Measurements from ENCODE around the gene NLRP1. TPM values are rescaled to one million over a fixed set of nuclear protein-coding genes. Genes with fewer than 3 reads are reported as not detected.
A peak's percentile ranks its signal among the peaks of the same experiment; 100 is the strongest.

The NLRP1 gene
- total and polyA plus RNA-seq, 10 of the 15 experiments (the other 5 are each of a cell fraction or from before 2014, with no cell fraction given), result 2.8 to 21.8 (median 11.9) TPM

DNA sequence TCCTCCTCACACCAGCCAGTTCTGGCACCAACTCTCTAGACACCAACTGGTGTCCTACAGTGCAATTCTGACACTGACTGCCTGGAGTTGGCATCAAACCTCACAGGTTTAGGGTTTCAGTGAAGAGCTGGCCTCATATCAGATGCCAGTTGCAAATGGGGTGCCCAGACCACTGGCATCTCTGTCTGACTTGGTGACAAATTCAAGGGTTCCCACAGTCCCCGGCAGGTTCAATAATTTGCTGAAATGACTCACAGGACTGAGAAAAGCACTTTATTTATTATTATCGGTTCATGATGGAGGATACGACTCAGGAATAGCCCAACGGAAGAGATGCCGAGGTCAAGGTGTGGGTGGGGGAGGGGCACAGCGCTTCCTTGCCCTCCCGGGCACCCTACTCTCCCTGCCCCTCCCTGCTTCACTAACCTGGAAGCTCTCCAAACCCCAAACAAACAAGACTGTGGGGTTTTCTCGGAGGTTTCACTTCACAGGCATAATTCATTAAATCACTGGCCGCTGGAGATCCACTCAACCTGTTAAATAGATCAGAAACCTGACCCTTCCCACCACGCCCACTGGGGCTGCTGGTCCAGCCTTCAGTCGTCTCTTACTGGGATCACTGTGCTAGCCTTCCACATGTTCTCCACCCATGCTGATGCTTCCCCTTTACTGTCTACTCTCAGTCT, 1.7 kb upstream of the NLRP1 start (continued):
- TF ChIP-seq BRCA1 (IDR thresholded peaks at IDR 0.05; ENCODE audit: low read depth, low read length), result no peak
- no peak for TF ChIP-seq KLF5 (IDR thresholded peaks at IDR 0.05; ENCODE audit: partially characterized antibody)
- no peak for TF ChIP-seq NRF1 (conservative IDR thresholded peaks at IDR 0.05; ENCODE audit: low read depth, low read length)
- TF ChIP-seq SMAD5 (IDR thresholded peaks at IDR 0.05; ENCODE audit: low read depth), result no peak
- TF ChIP-seq PAX5 (IDR thresholded peaks at IDR 0.05; ENCODE audit: borderline replicate concordance, low read depth, low read length), result peak; percentile 42; the same call in 1 of the 2 replicates
- TF ChIP-seq, protein P1, sequence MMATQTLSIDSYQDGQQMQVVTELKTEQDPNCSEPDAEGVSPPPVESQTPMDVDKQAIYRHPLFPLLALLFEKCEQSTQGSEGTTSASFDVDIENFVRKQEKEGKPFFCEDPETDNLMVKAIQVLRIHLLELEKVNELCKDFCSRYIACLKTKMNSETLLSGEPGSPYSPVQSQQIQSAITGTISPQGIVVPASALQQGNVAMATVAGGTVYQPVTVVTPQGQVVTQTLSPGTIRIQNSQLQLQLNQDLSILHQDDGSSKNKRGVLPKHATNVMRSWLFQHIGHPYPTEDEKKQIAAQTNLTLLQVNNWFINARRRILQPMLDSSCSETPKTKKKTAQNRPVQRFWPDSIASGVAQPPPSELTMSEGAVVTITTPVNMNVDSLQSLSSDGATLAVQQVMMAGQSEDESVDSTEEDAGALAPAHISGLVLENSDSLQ (IDR thresholded peaks at IDR 0.05), result no peak
- TF ChIP-seq MTA3 (IDR thresholded peaks at IDR 0.05; ENCODE audit: borderline replicate concordance, low read length), result 0 out of 2 replicates have a peak, but pooled peaks have one; percentile 30
- no peak for TF ChIP-seq BCL11A (IDR thresholded peaks at IDR 0.05; ENCODE audit: low read depth, low read length)
- TF ChIP-seq CTCF (IDR thresholded peaks at IDR 0.05 in 2 of 3, conservative IDR thresholded peaks at IDR 0.05 in 1 of 3; ENCODE audit: control insufficient read depth in 2 of 3, extremely low read depth in 1 of 3, insufficient read depth in 1 of 3, low read depth in 3 of 3, low read length in 3 of 3), result no peak
- TF ChIP-seq FOS (IDR thresholded peaks at IDR 0.05; ENCODE audit: borderline replicate concordance, extremely low read depth, insufficient read length), result no peak
- no peak for TF ChIP-seq HCFC1 (IDR thresholded peaks at IDR 0.05; ENCODE audit: low read length)
- peak; percentile 15; the same call in 1 of the 2 replicates for TF ChIP-seq IRF4 (IDR thresholded peaks at IDR 0.05; ENCODE audit: low read depth, low read length)
- TF ChIP-seq RELA (IDR thresholded peaks at IDR 0.05; ENCODE audit: borderline replicate concordance, partially characterized antibody), result no peak
- no peak for TF ChIP-seq GABPA (IDR thresholded peaks at IDR 0.05; ENCODE audit: low read depth)
- TF ChIP-seq POLR2AphosphoS2 (IDR thresholded peaks at IDR 0.05; ENCODE audit: low read depth, low read length), result no peak
- peak; percentile 30 to 49; a peak in 3 of 4 replicates for TF ChIP-seq IKZF2 (IDR thresholded peaks at IDR 0.05)
- TF ChIP-seq DPF2 (IDR thresholded peaks at IDR 0.05), result no peak
- TF ChIP-seq, protein P2, sequence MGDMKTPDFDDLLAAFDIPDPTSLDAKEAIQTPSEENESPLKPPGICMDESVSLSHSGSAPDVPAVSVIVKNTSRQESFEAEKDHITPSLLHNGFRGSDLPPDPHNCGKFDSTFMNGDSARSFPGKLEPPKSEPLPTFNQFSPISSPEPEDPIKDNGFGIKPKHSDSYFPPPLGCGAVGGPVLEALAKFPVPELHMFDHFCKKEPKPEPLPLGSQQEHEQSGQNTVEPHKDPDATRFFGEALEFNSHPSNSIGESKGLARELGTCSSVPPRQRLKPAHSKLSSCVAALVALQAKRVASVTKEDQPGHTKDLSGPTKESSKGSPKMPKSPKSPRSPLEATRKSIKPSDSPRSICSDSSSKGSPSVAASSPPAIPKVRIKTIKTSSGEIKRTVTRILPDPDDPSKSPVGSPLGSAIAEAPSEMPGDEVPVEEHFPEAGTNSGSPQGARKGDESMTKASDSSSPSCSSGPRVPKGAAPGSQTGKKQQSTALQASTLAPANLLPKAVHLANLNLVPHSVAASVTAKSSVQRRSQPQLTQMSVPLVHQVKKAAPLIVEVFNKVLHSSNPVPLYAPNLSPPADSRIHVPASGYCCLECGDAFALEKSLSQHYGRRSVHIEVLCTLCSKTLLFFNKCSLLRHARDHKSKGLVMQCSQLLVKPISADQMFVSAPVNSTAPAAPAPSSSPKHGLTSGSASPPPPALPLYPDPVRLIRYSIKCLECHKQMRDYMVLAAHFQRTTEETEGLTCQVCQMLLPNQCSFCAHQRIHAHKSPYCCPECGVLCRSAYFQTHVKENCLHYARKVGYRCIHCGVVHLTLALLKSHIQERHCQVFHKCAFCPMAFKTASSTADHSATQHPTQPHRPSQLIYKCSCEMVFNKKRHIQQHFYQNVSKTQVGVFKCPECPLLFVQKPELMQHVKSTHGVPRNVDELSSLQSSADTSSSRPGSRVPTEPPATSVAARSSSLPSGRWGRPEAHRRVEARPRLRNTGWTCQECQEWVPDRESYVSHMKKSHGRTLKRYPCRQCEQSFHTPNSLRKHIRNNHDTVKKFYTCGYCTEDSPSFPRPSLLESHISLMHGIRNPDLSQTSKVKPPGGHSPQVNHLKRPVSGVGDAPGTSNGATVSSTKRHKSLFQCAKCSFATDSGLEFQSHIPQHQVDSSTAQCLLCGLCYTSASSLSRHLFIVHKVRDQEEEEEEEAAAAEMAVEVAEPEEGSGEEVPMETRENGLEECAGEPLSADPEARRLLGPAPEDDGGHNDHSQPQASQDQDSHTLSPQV (IDR thresholded peaks at IDR 0.05), result no peak
- TF ChIP-seq EGR1 (IDR thresholded peaks at IDR 0.05; ENCODE audit: borderline replicate concordance in 1 of 2, low read depth in 2 of 2, low read length in 2 of 2), result 0 out of 3 replicates have a peak, but pooled peaks of 1 of the 2 experiments have one; percentile 4
- TF ChIP-seq USF1 (IDR thresholded peaks at IDR 0.05; ENCODE audit: borderline replicate concordance, extremely low read length, insufficient read depth, low read depth, low read length), result no peak
